Ishikawa (cell line): ENCODE measurements around the gene MRPS10.

Experiments
- CEBPB ChIP-seq: IDR thresholded peaks from 2 replicates; pipeline ENCODE4 v1.6.1; 2012
- EP300 ChIP-seq: IDR thresholded peaks from 2 replicates; pipeline ENCODE4 v1.6.1; 2012; ENCODE audit warnings: borderline replicate concordance
- FOXM1 ChIP-seq: IDR thresholded peaks from 2 replicates; pipeline ENCODE4 v1.6.1; 2012; ENCODE audit warnings: low read depth, borderline replicate concordance
- MAX ChIP-seq: IDR thresholded peaks from 2 replicates; pipeline ENCODE4 v1.6.1; 2012
- REST ChIP-seq: IDR thresholded peaks from 2 replicates; pipeline ENCODE4 v1.6.1; 2012; ENCODE audit warnings: low read depth, mild to moderate bottlenecking
- TAF1 ChIP-seq: IDR thresholded peaks from 2 replicates; pipeline ENCODE4 v1.6.1; 2012; ENCODE audit warnings: low read depth, mild to moderate bottlenecking
- ZBTB7A ChIP-seq: IDR thresholded peaks from 2 replicates; pipeline ENCODE4 v1.6.1; 2012; ENCODE audit warnings: low read depth

GRCh38 chr6:42228305-42228704 lies 10.6 kb upstream of the MRPS10 start:
- TF ChIP-seq REST (no peak), EP300 (no peak), FOXM1 (no peak), ZBTB7A (no peak), CEBPB (no peak), MAX (no peak), TAF1 (no peak)
